Stimulated activated memory B cell treated with anti-CD40 and anti-IgM and Interleukin-4, amounts not matched to agents 10 μg/mL and 1 μg/mL and 100 μg/mL, for 72 hours (primary cell): ENCODE data around the gene PTGFRN.

Source experiments
- ATAC-seq: fragments of 150-1000 bp; cut with Tn5 transposase; 2 replicates; pipeline ENCODE4 v1.10.0; 2021
- H3K27ac Mint-ChIP-seq: one replicate; pipeline ENCODE4 v1.8.0; 2022; ENCODE audit warnings: mild to moderate bottlenecking, mixed read lengths
- H3K27me3 Mint-ChIP-seq: one replicate; pipeline ENCODE4 v1.8.0; 2022; ENCODE audit warnings: mixed read lengths
- H3K36me3 Mint-ChIP-seq: one replicate; pipeline ENCODE4 v1.8.0; 2022; ENCODE audit warnings: mixed read lengths
- H3K4me1 Mint-ChIP-seq: one replicate; pipeline ENCODE4 v1.8.0; 2022; ENCODE audit warnings: mixed read lengths
- H3K4me3 Mint-ChIP-seq: one replicate; pipeline ENCODE4 v1.8.0; 2022; ENCODE audit warnings: mild to moderate bottlenecking, moderate library complexity, mixed read lengths
- H3K9me3 Mint-ChIP-seq: one replicate; pipeline ENCODE4 v1.8.0; 2022; ENCODE audit warnings: mixed read lengths

The PTGFRN gene

DNA sequence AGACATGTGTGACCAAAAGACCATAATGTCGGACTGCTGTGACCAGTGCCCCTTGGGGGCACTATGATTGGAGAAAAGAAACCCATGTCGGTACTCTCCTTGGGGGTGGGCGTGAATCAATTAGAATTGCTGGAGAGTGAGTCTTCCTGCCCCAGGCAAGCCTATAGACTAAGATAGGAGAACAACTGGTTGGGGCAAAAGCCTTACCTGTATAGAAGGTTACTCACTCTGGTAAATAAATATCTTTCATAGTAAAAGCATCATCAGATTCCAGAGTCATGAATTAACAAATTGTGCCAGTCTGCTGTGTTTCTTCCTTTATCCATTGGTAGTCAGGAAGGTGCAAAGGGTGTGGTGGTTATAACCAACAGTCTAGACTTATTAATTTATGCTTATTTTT, 2.9 kb upstream of the PTGFRN start:
- ATAC-seq = no peak
- Mint-ChIP-seq H3K4me3 (no peak overlapping the region), H3K36me3 (no peaks in the 10 kb centered on the region)

GRCh38 chr1:116907351-116907750, 2.4 kb upstream of the PTGFRN start:
- ATAC-seq = no peak
- Mint-ChIP-seq H3K27ac (no peak overlapping the region), H3K4me3 (no peak overlapping the region), H3K36me3 (no peaks in the 10 kb centered on the region), H3K27me3 (peaks cover 31% of the 10 kb centered on the region), H3K4me1 (peaks cover 4% of the 10 kb centered on the region), H3K9me3 (no peaks in the 10 kb centered on the region)

More for the DNA sequence above, 2.9 kb upstream of the PTGFRN start:
- Mint-ChIP-seq H3K4me1 (peaks cover 4% of the 10 kb centered on the region), H3K27ac (no peak overlapping the region), H3K9me3 (no peaks in the 10 kb centered on the region), H3K27me3 (peaks cover 31% of the 10 kb centered on the region)

GRCh38 chr1:116908266-116908665, 1.4 kb upstream of the PTGFRN start:
- ATAC-seq = no peak
- Mint-ChIP-seq H3K27ac (no peak overlapping the region), H3K4me3 (no peak overlapping the region), H3K27me3 (peaks cover 31% of the 10 kb centered on the region), H3K9me3 (no peaks in the 10 kb centered on the region), H3K36me3 (no peaks in the 10 kb centered on the region), H3K4me1 (peaks cover 4% of the 10 kb centered on the region)

- H3K9me3 Mint-ChIP-seq = no peaks in the 10 kb centered on the region
- peaks cover 31% of the 10 kb centered on the region for H3K27me3 Mint-ChIP-seq
- ATAC-seq = no peak
- H3K36me3 Mint-ChIP-seq = no peaks in the 10 kb centered on the region
- H3K4me3 Mint-ChIP-seq = peak overlapping the region; percentile 62
- peaks cover 4% of the 10 kb centered on the region for H3K4me1 Mint-ChIP-seq
- H3K27ac Mint-ChIP-seq = no peak overlapping the region
Measured at GRCh38 chr1:116908820-116909511, 750 bp upstream of the PTGFRN start.

DNA sequence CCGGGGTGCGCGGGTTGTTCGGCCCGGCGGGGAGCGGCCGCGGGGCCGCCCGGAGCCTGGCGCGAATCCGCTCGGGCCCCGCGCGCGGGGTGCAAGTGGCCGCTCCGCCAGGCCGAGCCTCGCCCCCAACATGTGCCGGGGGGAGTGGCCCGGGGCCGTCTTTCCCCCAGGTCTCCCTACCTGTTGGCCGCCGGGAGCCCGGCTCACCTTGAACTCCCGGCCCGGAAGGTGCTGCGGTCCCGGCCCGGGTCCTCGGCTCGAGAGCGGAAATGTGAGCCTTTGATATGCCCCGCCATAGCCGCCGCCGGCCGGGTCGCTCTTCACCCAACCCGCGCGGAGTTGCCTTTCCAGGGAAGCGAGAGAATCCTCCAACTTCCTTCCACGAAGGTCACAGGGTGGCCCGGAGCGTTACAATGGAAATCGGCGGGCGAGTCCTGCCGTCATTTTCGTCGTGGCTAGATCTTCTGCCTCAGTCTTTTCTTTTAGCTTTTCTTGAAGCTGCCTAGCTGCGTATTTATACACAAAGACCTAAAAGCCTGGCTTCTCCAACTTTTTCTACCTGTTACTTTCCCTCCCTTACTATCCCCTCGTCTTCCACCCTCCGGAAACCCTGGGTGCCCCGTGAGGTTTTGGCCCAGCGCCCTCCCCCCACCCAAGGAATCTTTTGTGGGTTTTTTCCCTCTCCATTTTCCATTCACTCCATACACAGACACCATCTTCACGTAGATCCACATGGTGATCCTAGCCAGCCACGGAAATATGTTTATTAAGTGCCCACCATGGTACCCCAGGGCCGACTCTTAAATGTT, 867 bp downstream of the PTGFRN start:
- no peak overlapping the region for H3K4me3 Mint-ChIP-seq
- no peak for ATAC-seq
- H3K36me3 Mint-ChIP-seq = no peaks in the 10 kb centered on the region
- no peaks in the 10 kb centered on the region for H3K9me3 Mint-ChIP-seq
- peaks cover 4% of the 10 kb centered on the region for H3K4me1 Mint-ChIP-seq
- peaks cover 31% of the 10 kb centered on the region for H3K27me3 Mint-ChIP-seq
- H3K27ac Mint-ChIP-seq = no peak overlapping the region

DNA sequence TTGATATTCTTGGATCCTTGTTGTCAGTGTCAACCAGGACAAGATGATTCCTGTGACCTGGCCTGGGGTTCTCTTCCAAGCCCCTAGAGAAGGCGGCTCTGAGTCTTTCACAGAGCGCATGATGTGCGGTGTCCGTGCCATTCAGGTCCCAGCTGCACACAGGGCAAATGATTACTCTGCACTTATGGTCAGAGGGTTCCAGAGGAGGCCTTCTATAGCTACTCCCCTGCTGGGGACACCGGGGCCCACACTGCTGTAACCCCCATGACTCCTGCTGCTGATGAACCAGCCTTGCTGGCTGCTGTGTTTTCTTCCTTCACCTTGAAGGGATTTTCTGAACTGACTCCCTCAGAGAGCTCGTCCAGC, 1.5 kb downstream of the PTGFRN start:
- H3K36me3 Mint-ChIP-seq = no peaks in the 10 kb centered on the region
- H3K4me1 Mint-ChIP-seq = peaks cover 4% of the 10 kb centered on the region
- no peak for ATAC-seq
- H3K4me3 Mint-ChIP-seq = no peak overlapping the region
- no peak overlapping the region for H3K27ac Mint-ChIP-seq
- peaks cover 31% of the 10 kb centered on the region for H3K27me3 Mint-ChIP-seq
- H3K9me3 Mint-ChIP-seq = no peaks in the 10 kb centered on the region

DNA sequence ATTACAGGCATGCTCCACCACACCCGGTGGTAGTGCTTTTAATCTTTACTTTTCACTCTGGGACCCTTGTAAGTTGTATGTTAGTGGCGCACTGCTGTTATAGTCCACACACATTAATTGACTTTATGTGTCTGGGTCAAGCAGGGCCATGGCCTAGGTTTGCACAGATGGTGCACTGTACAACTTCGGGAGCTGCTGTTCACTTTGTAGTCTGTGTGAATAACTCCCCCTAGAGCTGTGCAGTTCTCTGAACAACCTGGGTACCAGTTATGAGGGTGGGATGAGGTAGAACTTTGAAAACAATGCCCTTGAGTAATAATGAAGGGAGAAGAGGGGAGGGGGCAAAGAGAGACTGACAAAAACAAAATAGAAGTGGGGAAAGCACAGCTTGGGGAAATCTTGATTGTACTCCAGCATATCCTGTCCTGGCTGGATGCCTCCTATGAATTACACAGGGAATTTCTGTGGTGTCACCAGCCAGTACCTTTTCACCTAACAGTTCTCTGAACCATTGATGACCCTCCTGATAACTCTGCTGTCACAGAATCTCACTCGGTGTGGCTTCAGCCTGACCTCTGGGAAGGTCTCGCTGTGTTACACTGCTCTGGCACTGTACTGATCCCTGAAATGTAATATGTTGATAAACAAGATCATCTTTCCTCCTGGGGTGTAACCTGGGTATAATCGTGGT, 2.2 kb downstream of the PTGFRN start:
- H3K27ac Mint-ChIP-seq = no peak overlapping the region
- H3K4me3 Mint-ChIP-seq = no peak overlapping the region
- no peaks in the 10 kb centered on the region for H3K9me3 Mint-ChIP-seq
- no peak for ATAC-seq
- no peaks in the 10 kb centered on the region for H3K36me3 Mint-ChIP-seq
- peaks cover 28% of the 10 kb centered on the region for H3K27me3 Mint-ChIP-seq
- peaks cover 4% of the 10 kb centered on the region for H3K4me1 Mint-ChIP-seq

GRCh38 chr1:116912846-116913245, 3.1 kb downstream of the PTGFRN start:
- H3K27ac Mint-ChIP-seq = no peak overlapping the region
- no peaks in the 10 kb centered on the region for H3K9me3 Mint-ChIP-seq
- ATAC-seq = no peak
- H3K4me3 Mint-ChIP-seq = no peak overlapping the region
- peaks cover 18% of the 10 kb centered on the region for H3K27me3 Mint-ChIP-seq
- no peaks in the 10 kb centered on the region for H3K36me3 Mint-ChIP-seq
- peaks cover 4% of the 10 kb centered on the region for H3K4me1 Mint-ChIP-seq

GRCh38 chr1:116913941-116914340, 4.2 kb downstream of the PTGFRN start:
- peaks cover 4% of the 10 kb centered on the region for H3K4me1 Mint-ChIP-seq
- H3K27ac Mint-ChIP-seq = no peak overlapping the region
- H3K4me3 Mint-ChIP-seq = no peak overlapping the region
- H3K36me3 Mint-ChIP-seq = no peaks in the 10 kb centered on the region
- peaks cover 9% of the 10 kb centered on the region for H3K27me3 Mint-ChIP-seq
- ATAC-seq = no peak
- no peaks in the 10 kb centered on the region for H3K9me3 Mint-ChIP-seq

GRCh38 chr1:116914667-116915066, 5.0 kb downstream of the PTGFRN start:
- H3K4me3 Mint-ChIP-seq = no peak overlapping the region
- H3K9me3 Mint-ChIP-seq = no peaks in the 10 kb centered on the region
- no peaks in the 10 kb centered on the region for H3K4me1 Mint-ChIP-seq
- H3K27ac Mint-ChIP-seq = no peak overlapping the region
- H3K27me3 Mint-ChIP-seq = peaks cover 1% of the 10 kb centered on the region
- no peaks in the 10 kb centered on the region for H3K36me3 Mint-ChIP-seq
- ATAC-seq = no peak

- Mint-ChIP-seq H3K4me3 (no peak overlapping the region), H3K36me3 (no peaks in the 10 kb centered on the region), H3K27ac (no peak overlapping the region), H3K27me3 (no peaks in the 10 kb centered on the region), H3K4me1 (no peaks in the 10 kb centered on the region), H3K9me3 (no peaks in the 10 kb centered on the region)
- no peak for ATAC-seq
Measured at GRCh38 chr1:116915086-116915661, 5.5 kb downstream of the PTGFRN start.

GRCh38 chr1:116916002-116916401, 6.3 kb downstream of the PTGFRN start:
- Mint-ChIP-seq H3K27me3 (no peaks in the 10 kb centered on the region), H3K4me3 (no peak overlapping the region), H3K27ac (no peak overlapping the region), H3K4me1 (no peaks in the 10 kb centered on the region), H3K9me3 (no peaks in the 10 kb centered on the region), H3K36me3 (no peaks in the 10 kb centered on the region)
- no peak for ATAC-seq

GRCh38 chr1:116916533-116917445, 7.1 kb downstream of the PTGFRN start:
- Mint-ChIP-seq H3K27me3 (peaks cover 6% of the 10 kb centered on the region), H3K4me1 (no peaks in the 10 kb centered on the region), H3K36me3 (no peaks in the 10 kb centered on the region), H3K9me3 (no peaks in the 10 kb centered on the region), H3K4me3 (no peak overlapping the region), H3K27ac (no peak overlapping the region)
- ATAC-seq = no peak

DNA sequence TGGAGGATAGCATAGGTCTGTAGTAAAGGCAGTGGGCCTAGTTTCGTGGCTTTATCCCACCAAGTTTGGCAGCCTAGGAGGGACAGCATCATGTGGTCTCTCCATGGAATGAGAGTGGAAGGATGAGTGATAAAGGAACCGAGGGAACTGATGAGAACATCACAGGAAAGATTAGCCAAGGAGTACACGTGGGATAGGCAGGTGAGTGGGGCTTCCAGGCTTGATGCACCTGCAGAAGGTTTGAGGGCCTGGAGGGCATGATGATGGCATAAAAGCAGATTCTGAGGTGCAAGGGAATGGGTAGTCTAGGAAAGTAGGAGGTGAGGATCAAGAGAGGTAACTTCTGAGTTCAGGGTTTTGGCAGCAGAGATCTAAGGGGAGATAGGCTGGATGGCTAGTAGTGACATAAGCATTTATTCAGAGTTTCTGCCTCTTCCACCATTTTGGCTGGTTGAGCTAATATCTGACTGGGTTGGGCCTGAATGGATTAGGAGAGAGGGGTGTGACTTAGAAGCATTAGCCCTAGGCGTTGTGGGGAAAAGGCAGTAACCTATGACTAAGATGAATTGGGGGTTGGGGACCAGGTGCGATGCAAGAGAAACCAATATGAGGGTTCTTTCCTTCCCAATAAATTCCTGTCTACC, 9.1 kb downstream of the PTGFRN start:
- Mint-ChIP-seq H3K36me3 (no peaks in the 10 kb centered on the region), H3K4me3 (no peak overlapping the region), H3K27me3 (peaks cover 11% of the 10 kb centered on the region), H3K4me1 (no peaks in the 10 kb centered on the region), H3K9me3 (no peaks in the 10 kb centered on the region), H3K27ac (no peak overlapping the region)
- ATAC-seq = no peak
